Measurements from ENCODE around the gene TEX101.
"Not testable (repeated sequence)": the region's sequence is repeated elsewhere in the genome, so short reads cannot be mapped to it uniquely, and the experiment has no call there.

The TEX101 gene

GRCh38 chr19:43439709-43440063 is 25.0 kb downstream of the TEX101 start:
- Histone ChIP-seq H3K36me3 (ENCODE audit: insufficient read depth, low read length) (no peaks in the 10 kb centered on the region), H2AFZ (ENCODE audit: low read length) (no peak overlapping the region), H3K27ac (ENCODE audit: low read depth, low read length, poor library complexity, severe bottlenecking) (no peak overlapping the region), H3K9ac (ENCODE audit: low read length) (no peak overlapping the region), H3F3A (ENCODE audit: insufficient read depth, low read length) (no peaks in the 10 kb centered on the region), H3K4me1 (ENCODE audit: insufficient read depth, low read length, severe bottlenecking) (no peaks in the 10 kb centered on the region), H4K20me1 (ENCODE audit: insufficient read depth, low read length) (no peaks in the 10 kb centered on the region), H3K79me2 (ENCODE audit: insufficient read depth, low read length) (no peaks in the 10 kb centered on the region), H3K4me3 (ENCODE audit: low read depth, low read length, poor library complexity, severe bottlenecking) (no peak overlapping the region), H3K9me3 (ENCODE audit: low read length) (no peaks in the 10 kb centered on the region), H3K27me3 (ENCODE audit: insufficient read depth, low read length) (no peaks in the 10 kb centered on the region), H3K9me2 (ENCODE audit: low read depth, low read length) (no peaks in the 10 kb centered on the region), H3K4me2 (ENCODE audit: low read length) (no peak overlapping the region)
- no peak for TF ChIP-seq EZH2 (IDR thresholded peaks at IDR 0.05; ENCODE audit: borderline replicate concordance, low read length)
- TF ChIP-seq CTCF (IDR thresholded peaks at IDR 0.05; ENCODE audit: low read length), result no peak

GRCh38 chr19:43441716-43442115 is 27.0 kb downstream of the TEX101 start:
- no peaks in the 10 kb centered on the region for H3K4me1 ChIP-seq (ENCODE audit: insufficient read depth, low read length, severe bottlenecking)
- H3K27me3 ChIP-seq (ENCODE audit: insufficient read depth, low read length), result no peaks in the 10 kb centered on the region
- H3K4me3 ChIP-seq (ENCODE audit: low read depth, low read length, poor library complexity, severe bottlenecking), result no peak overlapping the region

GRCh38 chr19:43444091-43444490 is 29.4 kb downstream of the TEX101 start:
- H3K4me1 ChIP-seq (ENCODE audit: insufficient read depth, low read length, severe bottlenecking); H3K9me3 ChIP-seq (ENCODE audit: low read length); H3K27ac ChIP-seq (ENCODE audit: low read depth, low read length, poor library complexity, severe bottlenecking); H3K4me2 ChIP-seq (ENCODE audit: low read length); H3F3A ChIP-seq (ENCODE audit: insufficient read depth, low read length); H3K36me3 ChIP-seq (ENCODE audit: insufficient read depth, low read length); H3K79me2 ChIP-seq (ENCODE audit: insufficient read depth, low read length); H4K20me1 ChIP-seq (ENCODE audit: insufficient read depth, low read length); H3K9ac ChIP-seq (ENCODE audit: low read length); H3K9me2 ChIP-seq (ENCODE audit: low read depth, low read length); H3K4me3 ChIP-seq (ENCODE audit: low read depth, low read length, poor library complexity, severe bottlenecking); H3K27me3 ChIP-seq (ENCODE audit: insufficient read depth, low read length); H2AFZ ChIP-seq (ENCODE audit: low read length): not testable (repeated sequence)

More at GRCh38 chr19:43441716-43442115, 27.0 kb downstream of the TEX101 start:
- no peaks in the 10 kb centered on the region for H3K36me3 ChIP-seq (ENCODE audit: insufficient read depth, low read length)
- no peaks in the 10 kb centered on the region for H3K9me3 ChIP-seq (ENCODE audit: low read length)
- no peaks in the 10 kb centered on the region for H4K20me1 ChIP-seq (ENCODE audit: insufficient read depth, low read length)
- H3K79me2 ChIP-seq (ENCODE audit: insufficient read depth, low read length), result no peaks in the 10 kb centered on the region
- TF ChIP-seq CTCF (IDR thresholded peaks at IDR 0.05; ENCODE audit: low read length) (no peak), EZH2 (IDR thresholded peaks at IDR 0.05; ENCODE audit: borderline replicate concordance, low read length) (no peak)
- no peaks in the 10 kb centered on the region for H3F3A ChIP-seq (ENCODE audit: insufficient read depth, low read length)
- H3K27ac ChIP-seq (ENCODE audit: low read depth, low read length, poor library complexity, severe bottlenecking), result no peak overlapping the region
- H3K9me2 ChIP-seq (ENCODE audit: low read depth, low read length), result no peaks in the 10 kb centered on the region
- no peak overlapping the region for H3K9ac ChIP-seq (ENCODE audit: low read length)
- no peak overlapping the region for H3K4me2 ChIP-seq (ENCODE audit: low read length)
- no peak overlapping the region for H2AFZ ChIP-seq (ENCODE audit: low read length)

- Histone ChIP-seq H3K27ac (ENCODE audit: low read depth, low read length, poor library complexity, severe bottlenecking) (no peak overlapping the region), H3K4me3 (ENCODE audit: low read depth, low read length, poor library complexity, severe bottlenecking) (no peak overlapping the region), H3K9me2 (ENCODE audit: low read depth, low read length) (no peaks in the 10 kb centered on the region), H3K9me3 (ENCODE audit: low read length) (no peaks in the 10 kb centered on the region), H3K79me2 (ENCODE audit: insufficient read depth, low read length) (no peaks in the 10 kb centered on the region), H3F3A (ENCODE audit: insufficient read depth, low read length) (no peaks in the 10 kb centered on the region), H3K4me2 (ENCODE audit: low read length) (no peak overlapping the region), H2AFZ (ENCODE audit: low read length) (no peak overlapping the region), H4K20me1 (ENCODE audit: insufficient read depth, low read length) (no peaks in the 10 kb centered on the region), H3K27me3 (ENCODE audit: insufficient read depth, low read length) (no peaks in the 10 kb centered on the region), H3K36me3 (ENCODE audit: insufficient read depth, low read length) (no peaks in the 10 kb centered on the region), H3K4me1 (ENCODE audit: insufficient read depth, low read length, severe bottlenecking) (no peaks in the 10 kb centered on the region), H3K9ac (ENCODE audit: low read length) (no peak overlapping the region)
- TF ChIP-seq EZH2 (IDR thresholded peaks at IDR 0.05; ENCODE audit: borderline replicate concordance, low read length) (no peak), CTCF (IDR thresholded peaks at IDR 0.05; ENCODE audit: low read length) (no peak)
Measured at GRCh38 chr19:43444531-43445287, 30.0 kb downstream of the TEX101 start.

Data from OCI-LY1 (cell line).